Measurements from ENCODE around the gene CEP55. TPM values are rescaled to one million over a fixed set of nuclear protein-coding genes. Genes with fewer than 3 reads are reported as not detected.

CEP55 gene
- total RNA-seq, 4 donors from 2014 or later: 1.4 to 4.3 (median 2.8) TPM

GRCh38 chr10:93461109-93461806, 35.2 kb upstream of the CEP55 start:
- no peaks in the 10 kb centered on the region for H3K27me3 ChIP-seq
- TF ChIP-seq POLR2A (IDR thresholded peaks at IDR 0.05) (no peak), EP300 (IDR thresholded peaks at IDR 0.05) (no peak), POLR2AphosphoS5 (IDR thresholded peaks at IDR 0.05) (no peak), CTCF (IDR thresholded peaks at IDR 0.05) (no peak)
- DNase-seq (ENCODE audit: low spot score in 2 of 2): peak in 1 of 2 donors; percentile 18
- H3K4me3 ChIP-seq: no peak overlapping the region
- H3K27ac ChIP-seq: peak overlapping the region; percentile 90
- no peaks in the 10 kb centered on the region for H3K9me3 ChIP-seq
- peaks cover 95% of the 10 kb centered on the region for H3K4me1 ChIP-seq
- peaks cover 3% of the 10 kb centered on the region for H3K36me3 ChIP-seq
- WGBS: 31% methylated on average over 4 of the region's 4 CpGs

- Histone ChIP-seq H3K4me3 (no peak overlapping the region), H3K36me3 (no peaks in the 10 kb centered on the region), H3K9me3 (no peaks in the 10 kb centered on the region), H3K27ac (peak overlapping the region; percentile 90), H3K27me3 (no peaks in the 10 kb centered on the region), H3K4me1 (peaks cover 96% of the 10 kb centered on the region)
- WGBS: 80% methylated on average over 1 of the region's 1 CpG
- DNase-seq (ENCODE audit: low spot score in 2 of 2): no peak
- no peak for TF ChIP-seq EP300 (IDR thresholded peaks at IDR 0.05)
- TF ChIP-seq CTCF (IDR thresholded peaks at IDR 0.05): peak in 1 of 2 donors; percentile 3
Measured at GRCh38 chr10:93461807-93462178, 34.6 kb upstream of the CEP55 start.

- peak in 1 of 2 donors; percentile 16 for DNase-seq (ENCODE audit: low spot score in 2 of 2)
- peak overlapping the region; percentile 90 for H3K27ac ChIP-seq
- H3K27me3 ChIP-seq: no peaks in the 10 kb centered on the region
- H3K4me3 ChIP-seq: no peak overlapping the region
- TF ChIP-seq POLR2A (IDR thresholded peaks at IDR 0.05): no peak
- H3K4me1 ChIP-seq: peaks cover 94% of the 10 kb centered on the region
- no peaks in the 10 kb centered on the region for H3K36me3 ChIP-seq
- WGBS: 40% methylated on average over 2 of the region's 2 CpGs
- H3K9me3 ChIP-seq: no peaks in the 10 kb centered on the region
Measured at GRCh38 chr10:93462371-93462770, 34.0 kb upstream of the CEP55 start.

GRCh38 chr10:93462881-93463280, 33.5 kb upstream of the CEP55 start:
- 38% methylated on average over 9 of the region's 9 CpGs for WGBS
- H3K4me1 ChIP-seq: peaks cover 91% of the 10 kb centered on the region
- no peak for DNase-seq (ENCODE audit: low spot score in 2 of 2)
- no peaks in the 10 kb centered on the region for H3K36me3 ChIP-seq
- TF ChIP-seq CTCF (IDR thresholded peaks at IDR 0.05) (no peak), POLR2AphosphoS5 (IDR thresholded peaks at IDR 0.05) (peak in 2 of 3 donors; percentile 47)
- H3K4me3 ChIP-seq: no peak overlapping the region
- H3K9me3 ChIP-seq: no peaks in the 10 kb centered on the region
- H3K27me3 ChIP-seq: no peaks in the 10 kb centered on the region
- peak overlapping the region; percentile 90 for H3K27ac ChIP-seq

- WGBS: 41% methylated on average over 6 of the region's 6 CpGs
- Histone ChIP-seq H3K27me3 (no peaks in the 10 kb centered on the region), H3K36me3 (no peaks in the 10 kb centered on the region), H3K9me3 (no peaks in the 10 kb centered on the region), H3K4me3 (no peak overlapping the region), H3K4me1 (peaks cover 91% of the 10 kb centered on the region), H3K27ac (peak overlapping the region; percentile 90)
- no peak for DNase-seq (ENCODE audit: low spot score in 2 of 2)
- TF ChIP-seq POLR2AphosphoS5 (IDR thresholded peaks at IDR 0.05) (no peak), EP300 (IDR thresholded peaks at IDR 0.05) (no peak), CTCF (IDR thresholded peaks at IDR 0.05) (no peak), POLR2A (IDR thresholded peaks at IDR 0.05) (no peak)
Measured at GRCh38 chr10:93463723-93464476, 32.5 kb upstream of the CEP55 start.

Measured in suprapubic skin (tissue), 4 donors.